Ovary (tissue), 9 donors: ENCODE results near the gene TBC1D14. TPM values are rescaled to one million over a fixed set of nuclear protein-coding genes. Genes with fewer than 3 reads are reported as not detected.

Experiments used
- DNase-seq, 5 donors: peaks; one replicate each; pipeline ENCODE4 v3.0.0-alpha.2; 2019 to 2020
- H3K27ac ChIP-seq, 2 donors: fragments of 200-600 bp; one replicate each; pipeline versions ENCODE4 v1.5.1 to v1.8.0; 2019 to 2022
- H3K27me3 ChIP-seq: fragments of 200-600 bp; one replicate; pipeline ENCODE4 v1.8.0; 2022
- H3K36me3 ChIP-seq: fragments of 200-600 bp; sonication (generic); one replicate; pipeline ENCODE4 v1.5.1; 2019
- H3K4me1 ChIP-seq: one replicate; pipeline ENCODE4 v1.8.1; 2013; ENCODE audit warnings: mild to moderate bottlenecking, moderate library complexity; ENCODE audit not compliant: insufficient read depth
- H3K4me3 ChIP-seq: fragments of 200-600 bp; sonication (generic); one replicate; pipeline ENCODE4 v1.5.1; 2017
- H3K9me3 ChIP-seq, 2 donors: fragments of 200-600 bp in 1 of 2; sonication (generic) in 1 of 2; one replicate each; pipeline versions ENCODE4 v1.5.1 to v1.8.1; 2013 to 2019; ENCODE audit warnings: mild to moderate bottlenecking in 1 of 2, moderate library complexity in 1 of 2
- EP300 ChIP-seq: sonication (generic); formaldehyde crosslinking; IDR thresholded peaks from one replicate; pipeline ENCODE4 v1.6.1; 2017; ENCODE audit warnings: antibody characterized with exemption
- POLR2A ChIP-seq: fragments of 450-650 bp; IDR thresholded peaks from one replicate; pipeline ENCODE4 v1.6.1; 2017; ENCODE audit warnings: antibody characterized with exemption, mild to moderate bottlenecking, moderate library complexity
- WGBS, 3 donors: extraction: QIAGEN DNeasy Blood & Tissue Kit in 1 of 3; methylation state at CpG; one replicate each; pipeline versions ENCODE4 v1.1.5 to v1.1.7; 2013 to 2017; 5-methylcytosine and 5-hydroxymethylcytosine counted together
- intact Hi-C, 4 donors: fragments of 100-400 bp; cut with DNase I; formaldehyde crosslinking; loops; one replicate each; pipeline versions ENCODE4 v1.11.0 to v1.15.1; 2022 to 2023
- polyA plus RNA-seq, 2 donors: library from polyadenylated mRNA; stranded (reverse); fragments of 200-250 nt in 1 of 2; fragments of 350-450 nt in 1 of 2; fragmentation: Illumina TruSeq in 1 of 2; extraction: RNeasy Lipid Tissue Mini Kit (QIAGEN cat#74804) in 1 of 2; gene quantifications; one replicate each; pipeline ENCODE4 v1.2.3, GENCODE V29; 2013 to 2014
- total RNA-seq, 7 donors: library from RNA; depleted of rRNA in 2 of 7; stranded (reverse); fragments of >200 nt in 2 of 7; fragmentation: NEBNext Ultra II Directional in 3 of 7; extraction: Animal tissue kit (Norgen Biotek cat#: 25700) in 3 of 7; gene quantifications; one replicate each; pipeline versions ENCODE4 v1.1.0 to v1.2.4, GENCODE V29; 2016 to 2023
- TF ChIP-seq, protein P1 (sequence below), 3 donors: fragments of 450-650 bp in 2 of 3; fragments of 200-600 bp in 1 of 3; IDR thresholded peaks; one replicate each; pipeline versions ENCODE4 v1.5.1 to v1.8.0; 2016 to 2022; ENCODE audit warnings: antibody characterized with exemption in 3 of 3, mild to moderate bottlenecking in 1 of 3
- donor health status: DM: no; HTN: no; CAD: no; lungs with moderate emphysema.
- donor health status: DM: no; HTN: no; CAD: no.
- donor health status: Bipolar disorder and iron deficiency.
- donor health status: DM: yes; HTN: yes; CAD: no.
- donor health status: DM: no; HTN: no; CAD: no.
- donor health status: DM: yes; HTN: yes; CAD: no.

The TBC1D14 gene
- total and polyA plus RNA-seq, 9 donors: 19.9 to 40.0 (median 34.4) TPM

DNA sequence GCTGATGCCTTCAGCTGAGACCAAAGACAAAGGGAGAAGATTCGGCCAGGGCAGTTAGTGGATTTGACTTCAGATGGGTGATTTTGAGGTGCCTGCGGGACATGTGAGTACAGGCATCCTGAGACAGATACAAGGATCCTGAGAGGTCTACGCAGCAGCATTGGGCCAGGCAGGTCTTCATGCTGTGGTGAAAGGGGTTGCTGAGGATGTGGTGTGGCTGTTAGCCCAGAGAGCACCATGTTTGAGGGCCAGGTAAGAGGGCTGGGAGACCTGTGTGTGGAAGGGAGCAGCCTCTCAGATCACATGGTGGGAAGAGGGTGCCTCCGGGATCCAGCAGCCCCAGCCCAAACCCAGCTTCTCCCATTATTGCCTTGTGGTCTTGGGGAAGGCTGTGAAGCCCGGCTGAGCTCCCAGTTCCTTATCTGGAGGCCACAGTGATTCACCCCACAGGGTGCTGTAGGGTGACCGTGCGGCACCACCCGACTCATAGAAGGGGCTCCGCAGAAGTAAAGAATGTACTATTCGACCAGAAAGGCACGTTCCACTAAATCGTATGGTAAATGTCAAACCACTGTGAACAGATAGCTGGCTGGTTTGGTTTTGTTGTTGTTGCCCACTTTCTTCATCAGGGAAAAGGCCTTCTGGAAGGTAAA is 105.9 kb downstream of the TBC1D14 start:
- Histone ChIP-seq H3K4me1 (no peaks in the 10 kb centered on the region), H3K27me3 (no peaks in the 10 kb centered on the region), H3K36me3 (no peaks in the 10 kb centered on the region), H3K4me3 (no peak overlapping the region), H3K9me3 (no peaks in the 10 kb centered on the region), H3K27ac (no peak overlapping the region)
- TF ChIP-seq EP300 (no peak), POLR2A (no peak)
- TF ChIP-seq, protein P1, sequence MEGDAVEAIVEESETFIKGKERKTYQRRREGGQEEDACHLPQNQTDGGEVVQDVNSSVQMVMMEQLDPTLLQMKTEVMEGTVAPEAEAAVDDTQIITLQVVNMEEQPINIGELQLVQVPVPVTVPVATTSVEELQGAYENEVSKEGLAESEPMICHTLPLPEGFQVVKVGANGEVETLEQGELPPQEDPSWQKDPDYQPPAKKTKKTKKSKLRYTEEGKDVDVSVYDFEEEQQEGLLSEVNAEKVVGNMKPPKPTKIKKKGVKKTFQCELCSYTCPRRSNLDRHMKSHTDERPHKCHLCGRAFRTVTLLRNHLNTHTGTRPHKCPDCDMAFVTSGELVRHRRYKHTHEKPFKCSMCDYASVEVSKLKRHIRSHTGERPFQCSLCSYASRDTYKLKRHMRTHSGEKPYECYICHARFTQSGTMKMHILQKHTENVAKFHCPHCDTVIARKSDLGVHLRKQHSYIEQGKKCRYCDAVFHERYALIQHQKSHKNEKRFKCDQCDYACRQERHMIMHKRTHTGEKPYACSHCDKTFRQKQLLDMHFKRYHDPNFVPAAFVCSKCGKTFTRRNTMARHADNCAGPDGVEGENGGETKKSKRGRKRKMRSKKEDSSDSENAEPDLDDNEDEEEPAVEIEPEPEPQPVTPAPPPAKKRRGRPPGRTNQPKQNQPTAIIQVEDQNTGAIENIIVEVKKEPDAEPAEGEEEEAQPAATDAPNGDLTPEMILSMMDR (IDR thresholded peaks at IDR 0.05): no peak
- 83 to 90% (median 84%) methylated on average over 12 of the region's 12 CpGs for WGBS, 3 donors
- intact Hi-C loops: loop anchor here in 1 of 4 donors (1.0 kb wide), 1 partner anchor 40 kb away; no protein-coding TSS in a partner anchor
- no peak for DNase-seq

GRCh38 chr4:7016086-7016485 is 106.5 kb downstream of the TBC1D14 start:
- intact Hi-C loops: no loop called here
- no peak for TF ChIP-seq POLR2A
- TF ChIP-seq, protein P1 (IDR thresholded peaks at IDR 0.05): no peak
- TF ChIP-seq EP300: no peak
- Histone ChIP-seq H3K9me3 (no peaks in the 10 kb centered on the region), H3K4me3 (no peak overlapping the region), H3K27me3 (no peaks in the 10 kb centered on the region), H3K4me1 (no peaks in the 10 kb centered on the region), H3K27ac (no peak overlapping the region), H3K36me3 (no peaks in the 10 kb centered on the region)
- 76 to 83% (median 81%) methylated on average over 11 of the region's 11 CpGs for WGBS, 3 donors
- no peak for DNase-seq

- no peaks in the 10 kb centered on the region for H3K4me1 ChIP-seq
- intact Hi-C loops: no loop called here
- H3K9me3 ChIP-seq: no peaks in the 10 kb centered on the region
- H3K27ac ChIP-seq: no peak overlapping the region
- TF ChIP-seq POLR2A (no peak), EP300 (no peak)
- TF ChIP-seq, protein P1 (IDR thresholded peaks at IDR 0.05): no peak
- no peaks in the 10 kb centered on the region for H3K36me3 ChIP-seq
- DNase-seq: no peak
- no peak overlapping the region for H3K4me3 ChIP-seq
- no peaks in the 10 kb centered on the region for H3K27me3 ChIP-seq
- WGBS, 3 donors: 89 to 92% (median 91%) methylated on average over 6 of the region's 6 CpGs
These were observed 106.9 kb downstream of the TBC1D14 start for GRCh38 chr4:7016512-7016911.

DNA sequence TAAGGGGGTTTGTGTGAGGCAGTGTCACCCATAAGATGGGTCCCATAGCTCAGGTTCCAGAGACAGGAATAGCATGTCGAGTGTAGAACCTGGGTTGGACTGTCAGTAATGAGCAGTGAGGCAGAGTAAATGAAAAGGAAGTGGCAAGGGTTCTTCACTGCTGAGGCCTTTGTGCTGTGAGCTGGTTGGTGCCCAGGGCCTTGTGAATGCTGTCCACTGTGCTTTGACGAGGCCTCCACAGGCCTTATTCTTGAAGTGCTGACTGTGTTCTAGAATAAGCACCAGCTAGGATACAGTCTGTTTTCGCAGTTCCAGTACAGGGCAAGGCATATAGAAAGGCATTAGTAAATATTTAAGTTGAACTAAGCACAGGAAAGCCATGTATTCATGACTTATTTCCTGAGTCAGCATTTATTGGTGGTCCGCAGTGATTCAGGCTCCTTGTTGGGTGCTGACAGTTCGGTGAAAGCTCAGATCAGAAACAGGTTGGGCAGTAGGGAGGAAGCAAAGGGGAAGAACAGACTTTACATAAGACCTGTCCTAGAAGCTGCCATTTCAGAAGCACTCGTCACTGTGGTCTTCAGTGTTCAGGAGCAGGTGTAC is 107.9 kb downstream of the TBC1D14 start:
- DNase-seq: no peak
- 89 to 96% (median 90%) methylated on average over 6 of the region's 6 CpGs for WGBS, 3 donors
- Histone ChIP-seq H3K36me3 (no peaks in the 10 kb centered on the region), H3K4me1 (no peaks in the 10 kb centered on the region), H3K4me3 (no peak overlapping the region), H3K27ac (no peak overlapping the region), H3K9me3 (no peaks in the 10 kb centered on the region), H3K27me3 (no peaks in the 10 kb centered on the region)
- intact Hi-C loops: no loop called here
- TF ChIP-seq, protein P1 (IDR thresholded peaks at IDR 0.05): no peak
- TF ChIP-seq POLR2A: no peak
- TF ChIP-seq EP300: no peak
